NCI-H1092 treated with DMSO at 0.1 percent for 48 hours (cell line): ENCODE data around the gene LMNTD1.
"Not testable (repeated sequence)": the region's sequence is repeated elsewhere in the genome, so short reads cannot be mapped to it uniquely, and the experiment has no call there.

Source experiments
- DNase-seq: peaks from one replicate; lab custom pipeline; 2025; lab: John Stamatoyannopoulos, UW

LMNTD1 gene, protein sequence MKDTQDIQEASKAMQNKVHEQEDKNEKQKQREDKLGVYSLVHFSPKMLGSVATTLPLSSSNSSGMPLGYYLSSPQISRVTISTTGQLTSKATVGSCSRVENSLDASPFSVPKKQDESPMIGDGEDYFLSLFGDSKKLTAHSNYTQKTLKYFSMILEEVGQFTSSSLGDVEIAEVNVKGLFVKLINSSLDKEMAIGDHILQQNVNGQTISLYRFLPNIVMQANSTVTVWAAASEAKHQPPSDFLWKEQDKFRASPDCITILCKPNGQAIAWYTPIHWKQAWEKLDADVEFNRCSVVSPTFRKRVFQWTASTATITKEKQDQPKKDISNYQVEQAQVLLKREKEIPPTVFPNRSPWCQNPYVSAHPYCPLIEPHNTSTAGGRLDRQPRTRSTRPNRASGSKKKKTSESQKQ

GRCh38 chr12:25553098-25553497 lies at the start of gene LMNTD1:
Gene LMNTD1 (minus strand): TSS chr12:25553283. CDS start chr12:25552959, 324 bp downstream.
- DNase-seq, result no peak

DNA sequence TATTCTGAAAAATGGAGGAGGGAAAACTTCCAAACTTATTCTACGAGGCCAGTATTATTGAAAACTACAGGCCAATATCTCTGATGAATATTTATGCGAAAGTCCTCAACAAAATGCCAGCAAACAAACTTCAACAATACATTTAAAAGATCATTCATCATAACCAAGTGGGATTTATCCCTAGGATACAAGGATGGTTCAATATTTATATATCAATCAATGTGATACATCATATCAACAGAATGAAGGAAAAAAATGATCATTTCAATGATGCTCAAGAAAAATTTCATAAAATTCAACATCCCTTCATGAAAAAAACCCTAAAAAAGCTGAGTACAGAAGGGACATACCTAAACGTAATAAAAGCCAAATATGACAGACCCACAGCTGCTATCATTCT lies 45.9 kb upstream of the LMNTD1 start:
- DNase-seq, result no peak

- DNase-seq, result not testable (repeated sequence)
Observed at GRCh38 chr12:25595496-25595895, 42.4 kb upstream of the LMNTD1 start.

DNA sequence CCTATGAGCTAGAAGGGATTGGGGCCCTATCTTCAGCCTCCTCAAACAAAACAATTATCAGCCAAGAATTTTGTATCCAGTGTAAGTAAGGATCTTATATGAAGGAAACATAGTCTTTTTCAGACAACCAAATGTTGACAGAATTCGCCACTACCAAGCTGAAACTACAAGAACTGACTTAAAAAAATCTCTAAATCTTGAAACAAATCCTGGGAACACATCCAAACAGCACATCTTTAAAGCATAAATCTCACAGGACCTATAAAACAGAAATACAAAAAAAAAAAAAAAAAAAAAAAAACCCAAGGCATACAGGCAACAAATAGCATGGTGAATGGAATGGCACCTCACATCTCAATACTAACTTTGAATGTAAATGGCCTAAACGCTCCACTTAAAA lies 41.3 kb upstream of the LMNTD1 start:
- no peak for DNase-seq

DNA sequence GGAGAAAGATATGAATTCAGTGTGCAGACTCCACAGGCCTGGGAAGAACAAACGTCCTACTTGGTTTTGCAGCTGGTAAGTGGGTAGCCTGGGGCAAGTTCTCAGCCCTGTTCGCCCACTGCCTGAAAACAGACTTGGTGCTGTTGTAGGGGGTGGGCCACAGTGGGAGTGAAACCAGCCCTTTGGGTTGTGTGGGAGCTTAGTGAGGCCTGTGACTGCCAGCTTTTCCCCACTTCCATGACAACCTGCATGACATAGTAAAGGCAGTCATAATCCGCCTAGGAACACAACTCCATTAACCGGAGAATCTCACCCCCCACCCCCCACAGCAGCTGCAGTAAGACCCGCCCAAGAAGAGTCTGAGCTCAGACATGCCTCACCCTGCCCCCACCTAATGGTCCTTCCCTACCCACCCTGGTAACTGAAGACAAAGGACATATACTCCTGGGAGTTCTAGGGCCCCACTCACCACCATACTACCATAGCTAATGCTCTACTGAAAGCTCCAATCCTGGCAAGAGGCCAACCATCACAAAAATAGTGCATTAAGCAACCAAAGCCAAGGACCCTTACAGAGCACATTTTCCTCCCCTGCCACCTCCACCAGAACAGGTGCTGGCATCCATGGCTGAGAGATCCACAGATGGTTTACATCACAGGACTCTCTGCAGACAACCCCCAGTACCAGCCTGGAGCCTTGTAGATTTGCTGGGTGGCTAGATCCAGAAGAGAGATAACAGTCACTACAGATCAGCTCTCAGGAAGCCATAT lies 39.8 kb upstream of the LMNTD1 start:
- DNase-seq, result no peak

- DNase-seq, result no peak
Observed at GRCh38 chr12:25591144-25591543, 38.1 kb upstream of the LMNTD1 start.

- no peak for DNase-seq
Observed at GRCh38 chr12:25590011-25590721, 37.1 kb upstream of the LMNTD1 start.

DNA sequence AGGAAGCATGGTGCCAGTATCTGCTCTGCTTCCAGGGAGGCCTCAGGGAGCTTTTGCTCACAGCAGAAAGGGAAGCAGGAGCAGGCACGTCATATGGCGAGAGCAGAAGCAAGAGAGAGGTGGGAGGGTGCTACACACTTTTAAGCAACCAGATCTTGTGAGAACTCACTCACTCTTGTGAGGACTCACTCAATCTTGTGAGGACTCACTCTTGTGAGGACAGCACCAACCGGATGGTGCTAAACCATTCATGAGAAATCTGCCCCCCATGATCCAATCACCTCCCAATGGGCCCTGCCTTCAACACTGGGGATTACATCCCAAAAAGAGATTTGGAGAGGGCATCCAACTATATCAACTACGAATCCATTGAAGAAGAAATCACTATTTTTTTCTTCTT lies 34.3 kb upstream of the LMNTD1 start:
- DNase-seq, result no peak

- no peak for DNase-seq
Observed at GRCh38 chr12:25585662-25586061, 32.6 kb upstream of the LMNTD1 start.

DNA sequence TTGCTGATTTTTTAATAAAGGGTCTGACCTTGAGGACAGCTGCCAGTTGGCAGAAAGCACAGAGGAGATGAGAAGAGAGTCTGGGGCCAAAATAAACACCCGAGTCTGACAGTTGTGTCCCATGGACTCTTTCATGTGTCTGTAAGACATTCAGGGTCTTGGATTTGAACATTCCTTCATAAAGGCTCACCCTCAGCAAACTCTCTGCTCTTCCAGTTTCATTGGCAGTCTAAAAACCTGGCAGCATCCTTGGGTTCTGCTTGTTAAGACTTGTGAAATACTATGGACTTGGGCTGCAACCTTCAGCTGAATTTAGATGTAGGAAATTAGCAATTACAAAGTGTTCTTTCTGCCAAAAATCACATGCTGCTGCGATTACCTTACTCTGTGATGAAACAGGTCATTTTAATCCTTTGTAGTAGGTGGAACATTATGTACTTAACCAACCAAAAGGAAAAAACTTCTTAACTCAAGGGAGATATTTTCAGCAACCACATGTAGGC lies 32.0 kb upstream of the LMNTD1 start:
- no peak for DNase-seq

GRCh38 chr12:25584596-25584995 lies 31.5 kb upstream of the LMNTD1 start:
- DNase-seq, result no peak

GRCh38 chr12:25583545-25583944 lies 30.5 kb upstream of the LMNTD1 start:
- no peak for DNase-seq

DNA sequence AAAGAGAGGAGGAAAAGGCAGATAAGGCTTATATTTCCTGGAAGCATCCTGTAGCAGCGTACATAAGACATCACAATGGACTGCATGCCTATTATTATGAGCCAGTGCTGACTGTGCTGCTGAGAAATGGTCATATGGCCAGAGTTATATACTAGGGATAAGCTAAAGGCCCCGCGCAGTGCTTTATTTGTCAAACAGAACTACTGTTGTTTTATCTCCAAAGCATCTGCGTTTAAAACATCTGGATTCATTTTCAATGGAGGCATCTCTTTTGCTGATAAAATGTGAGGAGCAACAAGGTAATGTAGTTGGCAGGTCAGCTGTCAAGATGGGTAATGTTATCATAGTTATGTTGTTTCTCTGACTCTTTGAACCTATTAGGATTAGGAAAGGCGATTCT lies 28.0 kb upstream of the LMNTD1 start:
- no peak for DNase-seq

DNA sequence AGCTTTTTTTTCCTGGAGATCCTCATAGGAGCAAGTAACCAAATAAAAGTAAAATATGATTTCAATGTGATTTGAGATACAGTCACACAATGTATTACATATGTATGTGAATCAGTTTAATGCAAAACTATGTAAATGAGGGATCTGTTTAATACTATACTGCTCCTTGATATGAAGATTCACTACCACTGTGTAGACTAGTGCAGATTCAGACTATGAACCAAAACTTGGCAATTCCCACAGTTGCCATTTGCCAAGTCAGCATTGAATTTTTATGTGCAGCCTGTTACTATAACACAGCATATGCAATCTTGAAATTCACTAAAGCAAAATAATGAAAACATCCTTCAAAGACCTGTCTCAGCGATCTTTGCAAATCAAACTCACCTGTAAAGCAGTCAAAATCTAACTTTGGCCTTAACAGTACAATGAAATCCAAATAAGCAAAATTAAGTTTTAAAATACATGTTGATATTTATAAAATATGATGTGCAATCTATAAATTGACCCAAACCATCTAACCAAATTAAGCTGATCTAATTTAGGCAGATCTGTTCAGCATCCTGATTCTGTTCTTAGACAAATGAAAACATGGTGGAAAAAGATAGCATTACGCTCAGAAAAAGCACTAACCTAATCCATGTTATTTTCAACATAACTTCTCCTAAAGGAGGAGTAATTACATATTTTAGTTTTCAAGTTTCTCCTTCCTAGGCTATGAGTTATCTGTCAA lies 25.5 kb upstream of the LMNTD1 start:
- DNase-seq, result no peak

DNA sequence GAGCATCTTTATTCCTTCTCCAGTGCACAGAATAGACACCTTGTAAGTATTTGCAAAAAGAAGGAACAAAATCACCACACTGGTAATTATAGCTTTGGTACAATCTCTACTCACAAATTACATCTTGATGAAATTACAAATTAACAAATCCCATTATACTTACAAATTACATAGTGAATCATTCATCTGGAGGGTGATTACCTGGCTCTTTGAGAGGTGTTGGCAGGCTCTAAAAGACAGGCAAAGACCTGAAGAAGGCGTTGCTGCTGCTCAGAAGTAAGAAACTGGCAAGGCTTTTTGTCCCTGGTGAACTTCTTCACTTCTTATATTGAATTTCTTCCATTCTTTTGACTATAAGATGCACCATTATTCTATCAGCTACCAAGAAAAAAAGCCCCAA lies 21.7 kb upstream of the LMNTD1 start:
- DNase-seq, result no peak

- DNase-seq, result no peak
Observed at GRCh38 chr12:25573346-25573745, 20.3 kb upstream of the LMNTD1 start.

DNA sequence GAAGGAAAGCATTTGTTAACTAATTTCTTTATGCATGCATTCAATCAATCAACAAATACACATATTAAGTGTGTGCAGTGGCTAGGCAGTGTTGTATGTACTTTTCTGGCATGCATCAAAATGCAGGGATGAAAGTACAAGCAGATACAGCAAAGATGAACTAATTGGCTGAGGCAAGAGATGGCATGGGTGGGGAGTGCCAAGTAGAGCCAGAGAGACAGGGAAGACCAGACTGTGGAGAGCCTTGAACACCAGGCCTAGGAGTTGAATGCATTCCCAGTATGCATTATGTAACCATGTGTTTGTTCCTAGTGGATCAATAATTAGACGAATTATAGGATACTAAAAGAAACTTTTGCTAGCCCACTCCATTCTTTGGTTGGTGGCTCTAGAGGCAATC lies 17.3 kb upstream of the LMNTD1 start:
- no peak for DNase-seq

- DNase-seq, result no peak
Observed at GRCh38 chr12:25566202-25566949, 13.3 kb upstream of the LMNTD1 start.

DNA sequence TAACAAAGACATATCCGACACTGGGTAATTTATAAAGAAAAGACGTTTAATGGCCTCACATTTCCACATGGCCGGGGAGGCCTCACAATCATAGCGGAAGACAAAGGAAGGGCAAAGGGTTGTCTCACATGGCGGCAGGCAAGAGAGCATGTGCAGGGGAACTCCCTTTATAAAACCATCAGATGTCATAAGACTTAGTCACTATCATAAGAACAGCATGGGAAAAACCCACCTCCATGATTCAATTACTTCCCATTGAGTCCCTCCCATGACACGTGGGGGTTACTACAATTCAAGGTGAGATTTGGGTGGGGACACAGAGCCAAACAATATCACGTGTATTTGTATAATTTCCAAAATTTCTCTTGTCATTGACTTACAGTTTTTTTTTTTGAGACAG lies 5.5 kb upstream of the LMNTD1 start:
- no peak for DNase-seq

DNA sequence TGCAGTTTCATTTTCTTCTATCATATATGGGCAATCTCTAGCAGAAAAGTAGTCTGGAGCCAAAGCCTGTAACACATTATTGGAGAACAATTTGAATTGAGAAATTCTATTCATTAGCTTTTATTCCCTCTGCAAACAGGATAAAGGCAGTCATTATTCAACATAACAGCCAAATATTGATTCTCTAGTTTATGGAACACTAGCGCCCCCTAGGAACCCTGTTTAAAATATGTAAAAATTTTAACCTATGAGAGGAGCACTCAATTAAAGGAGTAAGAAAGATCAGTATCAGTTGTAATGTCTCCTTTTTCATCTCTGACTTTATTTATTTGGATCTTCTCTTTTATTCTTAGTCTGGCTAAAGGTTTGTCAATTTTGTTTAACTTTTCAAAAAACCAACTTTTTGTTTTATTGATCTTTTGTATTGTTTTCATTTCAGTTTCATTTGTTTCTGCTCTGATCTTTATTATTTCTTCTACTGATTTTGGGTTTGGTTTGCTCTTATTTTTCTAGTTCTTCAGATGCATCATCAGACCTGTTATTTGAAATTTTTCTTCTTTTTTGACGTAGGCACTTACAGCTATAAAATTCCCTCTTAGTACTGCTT lies 4.8 kb upstream of the LMNTD1 start:
- no peak for DNase-seq

- DNase-seq, result no peak
Observed at GRCh38 chr12:25556153-25556552, 3.1 kb upstream of the LMNTD1 start.
